Superior temporal gyrus (tissue), 1 donor: ENCODE measurements around the gene GRIA1.

Experiments used
- DNase-seq: peaks from one replicate; pipeline ENCODE4 v3.0.0-alpha.2; 2016; ENCODE audit errors: extremely low spot score

The GRIA1 gene

DNA sequence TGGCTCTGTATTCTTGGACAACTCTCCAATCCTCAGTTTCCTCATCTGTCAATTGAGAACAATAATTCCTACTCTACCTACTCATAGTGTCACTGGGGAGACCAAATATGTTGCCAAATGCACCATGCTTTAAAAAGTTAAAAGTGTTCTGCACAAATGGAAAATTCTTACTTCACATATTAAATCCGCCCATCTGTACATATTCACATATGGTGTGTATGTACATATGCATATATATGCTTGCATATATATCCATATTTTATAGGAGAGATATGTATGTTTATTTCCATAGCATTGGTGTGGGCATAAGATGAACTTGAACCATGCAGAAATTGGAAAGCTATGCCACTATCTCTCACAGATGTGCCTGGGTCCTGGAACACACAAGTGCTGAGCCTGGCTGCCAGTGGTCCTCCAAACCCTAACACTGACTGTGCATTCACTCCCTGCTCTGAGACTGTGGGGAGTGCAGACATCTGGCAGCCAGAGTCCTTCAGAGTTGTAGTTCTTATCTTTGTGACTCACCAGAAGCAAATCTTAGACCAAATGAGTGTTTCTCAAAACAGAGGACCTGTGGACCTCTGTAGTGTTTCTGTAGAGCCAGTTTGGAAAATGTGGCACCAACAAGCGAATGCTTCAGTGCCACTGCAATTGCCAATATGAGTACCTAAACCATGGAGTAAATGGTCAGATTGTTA, 168.7 kb downstream of the GRIA1 start:
- DNase-seq = no peak

DNA sequence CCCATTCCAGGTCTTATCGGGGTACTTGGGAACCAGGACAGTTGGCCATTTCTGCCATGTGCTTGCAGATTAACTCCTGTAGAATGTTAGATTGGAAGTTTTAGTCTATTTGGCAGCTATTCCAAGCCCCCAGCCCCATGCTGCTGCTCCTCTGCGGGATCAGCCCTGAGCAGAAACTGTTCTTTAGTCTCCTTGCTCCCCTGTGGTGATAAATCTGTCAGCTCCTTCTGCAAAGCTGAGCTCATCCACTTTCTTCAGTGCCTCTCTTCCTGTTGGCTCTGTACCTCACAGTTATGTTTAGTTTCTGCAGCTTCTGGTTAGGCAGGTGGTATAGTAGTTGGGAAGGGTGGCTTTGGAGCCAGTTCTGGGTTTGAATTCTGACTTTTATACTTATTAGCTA, 170.4 kb downstream of the GRIA1 start:
- no peak for DNase-seq

DNA sequence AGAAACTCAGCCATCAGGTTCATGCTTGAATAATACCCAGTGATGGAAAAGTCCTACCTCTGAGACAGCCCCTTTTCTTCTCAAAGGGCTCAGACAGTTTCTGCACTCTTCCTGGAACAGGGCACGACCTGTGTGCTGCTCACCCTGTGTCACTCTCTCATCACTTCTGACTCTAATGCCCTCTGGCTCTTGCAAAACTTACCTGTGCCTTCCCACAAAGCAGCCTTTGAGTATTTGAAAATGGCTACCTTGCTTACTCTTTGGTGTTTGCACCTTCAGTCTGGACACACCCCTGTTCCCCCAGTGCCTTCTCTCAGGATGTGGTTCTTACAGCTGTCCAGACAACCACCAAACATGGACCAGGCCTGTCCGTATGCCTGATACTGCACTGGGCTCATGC, 171.4 kb downstream of the GRIA1 start:
- DNase-seq = no peak

DNA sequence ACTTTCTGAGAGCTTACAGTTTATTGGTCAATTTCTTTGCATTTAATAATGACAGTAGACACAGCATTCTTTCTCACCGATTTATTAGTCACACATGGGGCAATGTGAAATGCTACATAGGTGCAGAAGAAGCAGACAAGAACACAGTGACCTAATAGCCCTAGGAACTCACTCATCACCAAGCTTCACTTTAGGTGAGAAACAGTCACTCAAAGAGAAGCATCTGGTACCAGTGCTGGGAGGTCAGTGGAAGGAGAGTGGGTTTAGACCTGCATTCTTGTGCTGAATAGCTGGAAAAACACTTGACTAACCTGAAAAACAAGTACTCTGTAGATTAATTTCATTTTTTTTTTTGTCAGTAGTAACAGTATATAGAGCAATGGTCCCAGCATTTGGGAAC, 179.6 kb downstream of the GRIA1 start:
- DNase-seq = no peak

DNA sequence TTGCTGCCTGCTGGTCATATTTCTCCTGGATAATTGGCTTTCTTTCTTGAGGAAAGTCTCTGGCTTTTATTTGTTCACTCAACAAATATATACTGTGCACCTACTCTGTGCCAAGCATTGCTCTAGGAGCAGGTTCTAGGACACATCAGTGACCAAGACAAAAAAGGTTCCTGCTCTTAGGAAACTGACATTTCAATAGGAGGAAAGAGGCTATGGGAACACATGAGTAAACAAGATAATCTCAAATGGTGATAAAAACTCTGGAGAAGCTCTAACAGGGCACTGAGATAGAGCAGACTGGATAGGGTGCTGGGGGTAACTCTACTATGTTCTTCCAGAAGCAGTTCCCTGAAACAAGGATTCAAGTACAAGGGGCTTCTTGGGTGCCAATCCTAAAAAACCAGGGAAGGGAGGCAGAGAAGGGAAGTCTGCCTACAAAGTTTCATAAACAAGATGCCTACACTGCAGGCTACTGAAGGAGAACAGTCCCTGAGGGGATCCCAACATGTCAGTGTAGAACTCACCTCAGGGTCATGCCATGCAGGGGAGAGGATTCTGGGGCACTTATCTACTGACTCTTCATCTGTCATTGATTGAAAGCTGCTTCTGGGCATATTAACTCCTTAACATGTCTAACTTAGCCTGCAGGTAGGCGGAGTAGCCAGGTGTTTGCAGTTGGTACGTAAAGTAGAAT, 181.3 kb downstream of the GRIA1 start:
- no peak for DNase-seq

DNA sequence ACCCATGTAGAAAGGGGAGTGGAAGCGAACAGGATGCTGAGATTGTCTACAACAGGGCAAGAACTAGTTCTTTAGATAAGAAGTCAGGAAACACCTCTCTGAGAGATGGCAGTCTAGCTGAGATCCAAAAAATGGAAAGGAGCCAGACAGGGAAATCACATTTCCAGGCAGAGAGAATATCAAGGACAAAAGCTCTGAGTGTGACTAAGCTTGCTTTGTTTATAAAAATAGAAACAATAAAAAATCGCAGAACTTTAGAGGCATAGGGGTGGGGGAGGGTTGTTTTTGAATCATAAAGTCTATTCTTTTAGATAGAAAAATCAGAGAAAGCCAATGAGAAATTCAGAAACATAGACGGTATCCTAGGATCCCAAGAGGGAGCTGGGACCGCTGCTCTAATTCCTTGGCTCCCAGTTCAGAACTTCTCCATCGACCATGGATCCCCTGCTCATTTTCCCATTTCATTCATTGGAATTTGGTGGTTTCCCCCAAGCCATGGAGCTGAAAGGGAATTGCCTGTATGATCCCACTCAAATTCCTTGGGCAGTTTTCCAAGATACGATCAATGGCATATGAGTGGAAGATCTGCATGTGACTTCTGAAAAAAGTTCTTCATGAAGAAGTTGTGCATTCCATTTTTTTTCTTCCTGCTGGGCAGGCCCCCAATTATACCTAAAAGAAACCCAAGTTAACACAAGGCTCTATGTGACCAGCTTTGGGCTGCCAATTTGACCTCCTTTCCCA, 182.0 kb downstream of the GRIA1 start:
- no peak for DNase-seq

DNA sequence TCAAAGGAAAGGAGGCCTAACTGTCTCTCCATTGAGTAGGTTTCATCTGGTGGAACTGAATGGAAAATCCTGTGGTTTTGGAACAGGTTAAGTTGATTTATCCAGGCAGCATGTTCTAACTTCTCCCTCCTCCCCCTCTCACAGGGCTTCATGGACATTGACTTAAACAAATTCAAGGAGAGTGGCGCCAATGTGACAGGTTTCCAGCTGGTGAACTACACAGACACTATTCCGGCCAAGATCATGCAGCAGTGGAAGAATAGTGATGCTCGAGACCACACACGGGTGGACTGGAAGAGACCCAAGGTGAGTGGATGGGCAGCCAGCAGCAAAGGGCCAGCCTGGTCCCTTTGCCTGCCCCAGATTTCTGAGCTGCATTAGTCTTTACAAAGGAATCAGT, 183.9 kb downstream of the GRIA1 start:
- DNase-seq = no peak

DNA sequence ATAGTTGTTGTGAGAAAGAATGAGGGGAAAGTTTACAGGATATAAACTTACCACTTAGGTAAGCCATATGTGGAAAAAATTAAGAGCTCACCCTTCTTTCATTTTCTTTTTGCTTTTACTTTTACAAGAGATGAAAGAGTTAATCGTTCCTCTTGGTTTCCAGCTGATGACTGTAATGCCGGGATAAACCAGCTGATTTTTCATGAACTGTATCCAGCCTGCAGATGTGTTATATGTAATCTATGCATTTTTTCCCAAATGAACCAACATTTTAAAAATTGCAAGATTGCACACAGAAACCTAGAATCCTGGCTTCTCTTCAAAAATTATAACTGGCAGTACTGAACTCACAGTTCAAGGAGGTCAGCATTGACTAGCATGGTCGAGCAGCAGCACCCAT, 185.9 kb downstream of the GRIA1 start:
- no peak for DNase-seq

DNA sequence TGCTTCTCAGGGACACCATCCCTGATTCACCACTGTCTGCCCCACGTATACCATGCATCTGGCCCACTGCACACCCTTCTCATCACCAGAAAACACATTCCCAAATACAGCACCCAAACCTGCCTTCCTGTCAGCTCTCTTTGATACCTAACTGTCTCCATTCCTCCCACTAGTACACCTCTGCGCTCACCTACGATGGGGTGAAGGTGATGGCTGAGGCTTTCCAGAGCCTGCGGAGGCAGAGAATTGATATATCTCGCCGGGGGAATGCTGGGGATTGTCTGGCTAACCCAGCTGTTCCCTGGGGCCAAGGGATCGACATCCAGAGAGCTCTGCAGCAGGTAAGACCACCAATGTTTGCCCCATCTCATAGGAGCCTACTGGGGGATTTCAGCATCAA, 186.4 kb downstream of the GRIA1 start:
- DNase-seq = no peak

DNA sequence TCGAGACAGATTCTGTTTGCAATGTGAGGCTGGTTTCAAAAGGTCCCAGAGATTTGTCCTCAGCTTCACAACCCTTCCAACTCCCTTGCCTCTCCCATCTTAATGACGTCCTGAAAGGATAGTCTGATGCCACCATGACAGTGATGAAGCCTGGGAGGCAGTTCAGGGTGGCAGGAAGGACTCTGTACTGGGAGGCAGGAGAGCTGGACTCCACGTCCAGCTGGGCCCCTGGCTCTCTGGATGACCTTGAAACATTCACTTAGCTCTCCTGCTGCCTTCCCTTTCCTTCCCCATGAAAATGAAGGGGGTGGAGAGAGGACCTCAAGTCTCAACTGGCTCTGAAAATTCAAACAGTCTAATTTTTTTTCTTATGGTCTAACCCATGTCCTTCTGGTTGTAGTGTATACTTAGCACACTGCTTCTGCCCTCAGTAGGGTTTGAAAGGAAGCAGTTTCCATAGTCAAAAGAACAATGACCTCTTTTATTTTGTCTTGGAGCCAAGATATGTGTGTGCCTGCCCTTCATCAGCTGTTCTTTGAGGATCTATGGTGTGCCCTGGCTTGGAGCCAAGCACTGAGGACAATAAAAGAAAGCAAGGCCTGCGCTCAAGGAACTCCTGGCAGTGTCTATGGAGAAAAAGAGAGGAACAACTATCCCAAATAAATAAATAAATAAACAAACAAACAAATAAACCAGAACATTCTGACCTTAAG, 188.3 kb downstream of the GRIA1 start:
- DNase-seq = no peak

DNA sequence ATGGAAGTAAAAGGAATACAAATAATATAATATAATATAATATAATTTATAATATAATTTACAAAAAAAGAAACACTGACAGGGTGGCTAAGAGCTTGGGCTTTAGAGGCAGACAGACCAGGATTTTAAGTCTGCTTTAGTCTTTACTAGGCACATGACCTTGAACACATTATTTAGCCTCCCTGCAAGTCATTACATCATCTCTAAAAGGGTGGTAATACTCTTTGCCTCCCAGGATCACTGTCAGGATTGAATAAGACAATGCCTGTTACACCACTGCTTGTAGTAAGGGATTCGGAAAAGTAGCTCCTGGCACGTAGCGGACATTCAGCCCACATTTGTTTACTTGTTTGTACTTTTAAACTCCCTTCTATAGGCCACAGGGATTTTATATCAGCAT, 199.8 kb downstream of the GRIA1 start:
- no peak for DNase-seq

DNA sequence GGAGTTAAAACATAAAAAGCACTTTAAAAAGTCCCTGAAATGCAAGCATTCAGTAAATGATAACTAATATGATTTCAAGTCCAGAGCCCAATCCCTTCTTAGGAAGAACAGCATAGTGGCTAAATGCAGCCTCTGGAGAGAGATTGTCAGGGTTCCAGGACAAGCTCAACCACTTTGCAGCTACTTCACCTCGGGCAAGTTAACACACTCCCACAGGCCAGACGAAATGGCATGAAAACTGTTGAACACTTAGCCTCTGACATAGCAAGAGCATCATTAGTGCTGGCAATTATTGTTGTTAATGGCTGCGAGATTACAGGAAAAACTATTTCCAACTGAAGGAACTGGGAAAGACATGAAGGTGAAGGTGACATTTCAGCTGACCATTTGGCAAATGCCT, 205.8 kb downstream of the GRIA1 start:
- DNase-seq = no peak

DNA sequence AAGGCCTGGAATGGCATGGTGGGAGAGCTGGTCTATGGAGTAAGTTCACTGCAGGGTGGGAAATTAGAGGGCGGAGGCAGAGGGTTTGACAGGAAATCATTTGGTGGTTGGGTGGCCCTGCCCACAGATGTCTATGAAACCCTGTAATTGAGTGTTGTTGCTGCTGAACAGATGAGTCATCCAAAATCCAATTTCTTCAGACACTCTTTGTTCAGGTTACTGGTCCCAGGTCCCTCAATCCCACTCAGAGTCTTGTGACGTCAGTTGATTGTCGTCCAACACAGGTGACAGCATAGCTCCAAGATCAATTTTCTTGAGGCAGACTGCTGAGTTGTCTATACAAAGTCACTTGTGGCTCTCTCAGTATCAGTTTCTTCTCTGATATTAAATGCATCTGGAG, 208.6 kb downstream of the GRIA1 start:
- no peak for DNase-seq

DNA sequence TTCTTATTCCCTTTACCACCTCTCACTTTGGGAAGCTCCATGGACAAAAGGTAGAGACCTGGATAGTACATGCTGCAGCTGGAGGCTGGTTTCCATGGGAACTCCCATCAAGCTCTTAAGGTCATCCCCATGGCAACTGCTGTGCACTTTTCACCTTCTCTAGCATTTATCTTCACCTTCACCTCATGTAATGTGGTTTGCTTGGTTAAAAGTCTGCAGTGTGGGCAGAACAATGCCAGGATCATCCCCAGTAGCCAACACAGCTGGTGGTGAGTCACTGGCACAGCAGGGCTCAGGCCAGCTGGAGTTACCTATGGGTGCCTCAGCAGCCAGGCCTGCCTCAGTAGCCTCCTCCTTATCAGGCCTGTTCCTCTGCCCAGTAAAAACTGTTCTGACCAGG, 210.5 kb downstream of the GRIA1 start:
- no peak for DNase-seq

DNA sequence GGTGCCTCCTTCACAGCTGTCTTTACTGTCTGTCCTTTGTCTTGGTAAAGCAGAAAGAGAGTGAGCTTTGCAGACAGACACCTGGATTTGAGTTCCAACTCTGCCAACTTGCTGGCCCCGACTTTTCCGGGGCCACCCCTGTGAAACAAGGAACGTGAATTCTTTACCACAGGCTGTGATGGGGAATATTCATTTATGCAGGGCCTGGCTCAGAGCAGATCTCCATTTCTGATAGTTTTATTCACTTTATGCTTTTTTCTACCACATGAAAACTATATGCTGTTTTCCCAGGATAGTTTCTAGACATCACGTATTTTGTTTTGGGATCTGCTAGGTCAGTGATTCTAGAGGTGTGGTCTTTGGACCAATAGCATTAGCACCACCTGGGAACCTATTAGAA, 211.8 kb downstream of the GRIA1 start:
- DNase-seq = no peak

DNA sequence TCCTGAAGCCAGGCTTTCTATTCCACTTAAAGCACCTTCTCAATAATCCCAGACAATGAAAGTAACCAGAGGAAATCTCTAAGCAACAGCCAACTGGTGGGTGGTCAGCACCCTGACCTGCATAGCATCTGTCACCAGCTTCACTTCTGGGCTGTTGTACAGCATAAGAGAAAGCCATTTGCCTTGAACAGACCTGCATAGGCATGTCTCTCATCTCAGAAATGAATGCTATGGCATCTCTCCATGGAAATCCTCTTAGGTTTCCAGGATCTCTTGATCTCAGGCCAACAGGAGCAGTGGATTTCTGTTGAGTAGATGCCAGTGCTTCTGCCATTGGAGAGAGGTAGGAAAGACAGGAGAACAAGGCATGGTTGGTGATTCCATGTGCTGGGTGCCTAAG, 213.6 kb downstream of the GRIA1 start:
- no peak for DNase-seq

DNA sequence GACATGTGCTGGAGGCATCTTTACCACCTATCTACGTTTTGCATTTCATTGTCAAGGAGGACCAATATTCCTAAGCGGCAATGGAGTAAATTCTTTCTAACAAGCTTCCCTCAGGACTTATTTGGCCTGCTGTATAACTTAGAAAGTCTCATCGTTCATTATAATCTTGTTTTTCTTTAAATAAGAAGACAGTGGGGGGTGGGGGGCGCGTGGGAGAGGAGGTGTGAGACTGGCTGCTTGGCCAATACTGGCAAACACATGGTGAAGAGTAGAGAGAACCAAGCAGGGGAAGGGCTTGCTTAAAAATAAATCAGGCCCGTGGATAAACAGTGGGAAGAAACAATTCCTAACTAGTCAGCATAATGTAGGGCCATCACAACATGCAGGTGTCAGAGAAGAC, 217.2 kb downstream of the GRIA1 start:
- DNase-seq = no peak

DNA sequence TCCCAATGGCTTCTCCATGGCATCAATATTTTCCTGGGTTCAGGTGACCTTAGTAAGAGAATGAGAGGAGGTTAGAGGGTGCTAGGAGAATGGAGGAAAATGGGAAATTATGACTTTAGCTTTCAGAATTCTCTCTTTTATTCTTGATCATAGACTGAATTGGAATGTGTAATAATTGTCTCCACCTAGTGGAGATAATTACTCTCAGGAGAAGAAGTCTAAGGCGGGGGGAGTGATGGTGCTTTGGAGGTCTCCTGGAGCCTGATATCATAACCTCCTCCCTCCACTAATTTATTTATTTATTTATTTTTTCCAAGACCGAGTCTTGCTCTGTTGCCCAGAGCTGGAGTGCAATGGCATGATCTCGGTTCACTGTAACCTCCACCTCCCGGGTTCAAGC, 221.3 kb downstream of the GRIA1 start:
- no peak for DNase-seq

DNA sequence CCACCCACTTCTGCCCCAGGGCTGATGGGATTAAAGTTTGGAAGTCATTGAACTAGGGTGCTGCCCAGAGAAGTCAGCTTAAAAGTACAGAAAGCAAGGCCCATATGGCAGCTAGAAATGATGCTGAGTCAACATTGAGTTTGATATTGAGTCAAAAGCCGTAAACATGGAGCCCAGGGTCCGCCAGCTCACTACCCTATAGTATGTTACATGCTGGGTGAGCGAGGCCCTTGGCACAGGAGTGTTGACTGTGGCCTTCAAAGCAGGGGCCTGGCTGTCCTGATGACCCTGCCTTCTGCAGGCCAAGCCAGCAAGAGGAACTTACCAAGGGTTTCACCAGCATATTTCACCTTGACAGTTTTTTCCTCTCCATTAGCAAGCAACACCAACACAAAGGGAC, 222.5 kb downstream of the GRIA1 start:
- DNase-seq = no peak

DNA sequence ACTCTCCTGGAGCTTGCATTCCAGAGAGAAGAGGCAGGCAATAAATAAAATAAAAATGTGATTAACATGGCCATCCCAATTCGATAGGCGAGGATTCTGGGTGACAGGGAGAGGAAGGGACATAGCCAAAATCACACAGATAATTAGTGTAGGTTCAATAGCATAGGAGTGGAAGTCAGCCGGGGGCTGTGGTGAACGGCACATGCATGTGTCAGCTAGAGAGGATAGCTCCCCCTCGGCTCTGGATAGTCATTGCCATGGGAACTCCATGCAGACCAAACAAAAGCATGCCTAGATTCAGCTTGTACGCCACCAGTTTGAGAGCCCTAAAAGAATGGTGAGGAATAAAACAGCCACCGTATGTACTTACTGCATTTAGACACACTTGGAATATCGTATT, 223.5 kb downstream of the GRIA1 start:
- DNase-seq = no peak

DNA sequence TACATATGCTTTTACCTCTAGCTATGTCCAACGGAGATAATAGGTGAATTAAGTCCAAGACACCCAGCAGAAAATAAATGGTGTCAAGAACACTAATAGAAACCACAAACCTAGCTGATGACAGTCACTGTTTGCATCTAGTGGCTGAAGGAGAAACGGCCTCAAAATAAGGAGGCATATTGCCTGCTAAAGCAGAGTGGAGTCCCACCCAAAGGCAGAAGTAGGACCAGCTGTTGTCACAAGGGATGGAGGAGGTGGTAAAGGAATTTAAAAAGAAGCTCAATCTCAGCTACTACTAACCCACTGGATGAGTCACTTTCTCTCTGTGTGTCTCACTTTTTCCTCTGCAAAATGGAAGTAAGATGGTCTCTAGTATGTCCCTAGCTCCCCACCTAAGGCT, 224.3 kb downstream of the GRIA1 start:
- peak; percentile 46 for DNase-seq

DNA sequence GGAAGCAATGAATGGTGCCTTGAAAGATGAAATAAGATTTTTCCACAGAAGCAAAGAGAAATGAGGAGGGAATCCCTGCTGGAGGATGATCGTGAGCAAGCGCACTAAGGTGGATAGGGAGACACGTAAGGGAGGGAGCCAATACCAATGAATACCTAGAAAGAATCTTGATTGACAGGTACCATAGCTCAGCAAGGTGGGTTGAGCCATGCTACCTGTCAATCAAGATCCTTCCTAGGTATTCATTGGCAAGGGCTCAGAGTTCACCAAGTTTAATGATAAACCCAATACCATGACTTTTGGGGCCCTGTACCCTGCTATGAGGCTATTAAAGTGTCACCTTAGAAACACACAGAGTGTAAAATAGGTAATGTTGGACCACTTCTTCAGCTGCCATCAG, 226.8 kb downstream of the GRIA1 start:
- DNase-seq = no peak

DNA sequence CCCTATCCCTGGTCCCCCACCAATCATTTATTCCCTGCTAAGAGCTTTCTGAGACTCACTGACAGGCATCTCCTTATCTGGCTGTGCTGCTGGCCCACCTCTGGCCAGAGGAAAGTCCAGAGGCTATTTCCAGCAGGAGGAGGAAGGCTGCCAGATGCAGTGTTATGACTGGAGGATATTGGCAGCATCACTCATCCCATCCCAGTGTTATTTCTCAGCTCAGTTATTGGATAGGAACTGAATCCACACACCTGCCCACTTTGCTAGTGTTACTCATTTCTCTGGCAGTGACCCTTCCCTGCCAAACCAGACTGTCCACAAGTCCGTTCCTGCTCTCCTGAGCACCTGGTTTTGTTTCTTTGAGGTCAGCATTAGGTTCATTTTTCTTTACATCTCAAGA, 228.2 kb downstream of the GRIA1 start:
- no peak for DNase-seq
